B cell (primary cell): ENCODE measurements around the gene PIK3R1.

Source experiments
- EZH2 ChIP-seq: IDR thresholded peaks from 2 replicates; pipeline ENCODE4 v1.6.1; 2012; ENCODE audit warnings: borderline replicate concordance, low read depth, mild to moderate bottlenecking, moderate library complexity, low read length; ENCODE audit not compliant: insufficient read depth, poor library complexity, severe bottlenecking
- TF ChIP-seq, protein P1 (sequence below): fragments of 200-600 bp; IDR thresholded peaks from one replicate; pipeline ENCODE4 v1.8.0; 2022; ENCODE audit warnings: antibody characterized with exemption, mild to moderate bottlenecking

DNA sequence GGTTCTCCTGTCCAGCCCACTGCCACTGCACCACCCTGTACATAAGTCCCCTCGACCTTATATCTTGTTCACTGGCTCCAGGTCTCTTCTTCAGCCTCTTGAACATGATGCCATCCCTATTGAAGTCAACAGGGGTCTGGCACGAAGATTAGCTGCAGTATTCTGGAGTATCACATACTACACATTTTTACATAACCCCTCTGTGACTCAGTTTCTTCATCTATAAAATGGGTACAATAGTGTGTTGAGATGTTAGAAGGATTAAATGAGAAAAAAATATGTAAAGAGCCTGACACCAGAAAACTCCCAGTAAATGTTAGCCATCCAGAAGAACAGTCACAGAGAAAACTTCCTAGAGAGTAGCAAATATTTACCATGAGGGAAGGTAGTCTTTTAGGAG is 98.9 kb downstream of the PIK3R1 start:
- TF ChIP-seq, protein P1, sequence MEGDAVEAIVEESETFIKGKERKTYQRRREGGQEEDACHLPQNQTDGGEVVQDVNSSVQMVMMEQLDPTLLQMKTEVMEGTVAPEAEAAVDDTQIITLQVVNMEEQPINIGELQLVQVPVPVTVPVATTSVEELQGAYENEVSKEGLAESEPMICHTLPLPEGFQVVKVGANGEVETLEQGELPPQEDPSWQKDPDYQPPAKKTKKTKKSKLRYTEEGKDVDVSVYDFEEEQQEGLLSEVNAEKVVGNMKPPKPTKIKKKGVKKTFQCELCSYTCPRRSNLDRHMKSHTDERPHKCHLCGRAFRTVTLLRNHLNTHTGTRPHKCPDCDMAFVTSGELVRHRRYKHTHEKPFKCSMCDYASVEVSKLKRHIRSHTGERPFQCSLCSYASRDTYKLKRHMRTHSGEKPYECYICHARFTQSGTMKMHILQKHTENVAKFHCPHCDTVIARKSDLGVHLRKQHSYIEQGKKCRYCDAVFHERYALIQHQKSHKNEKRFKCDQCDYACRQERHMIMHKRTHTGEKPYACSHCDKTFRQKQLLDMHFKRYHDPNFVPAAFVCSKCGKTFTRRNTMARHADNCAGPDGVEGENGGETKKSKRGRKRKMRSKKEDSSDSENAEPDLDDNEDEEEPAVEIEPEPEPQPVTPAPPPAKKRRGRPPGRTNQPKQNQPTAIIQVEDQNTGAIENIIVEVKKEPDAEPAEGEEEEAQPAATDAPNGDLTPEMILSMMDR: no peak
- no peak for TF ChIP-seq EZH2
